KMS-11 (cell line): ENCODE results near the gene MDFIC.

Experiments used
- H2AFZ ChIP-seq: fragments of 200-600 bp; sonication (generic); 2 replicates; pipeline ENCODE4 v1.6.1; 2016; ENCODE audit warnings: antibody characterized with exemption, mixed run types, low read depth
- H3K27ac ChIP-seq: fragments of 200-600 bp; sonication (generic); 2 replicates; pipeline ENCODE4 v1.6.1; 2016; ENCODE audit warnings: mild to moderate bottlenecking, mixed run types
- H3K27me3 ChIP-seq: fragments of 200-600 bp; sonication (generic); 2 replicates; pipeline ENCODE4 v1.6.1; 2017; ENCODE audit warnings: mild to moderate bottlenecking, low read depth, mixed run types, moderate library complexity; ENCODE audit not compliant: insufficient read depth
- H3K36me3 ChIP-seq: fragments of 200-600 bp; sonication (generic); 2 replicates; pipeline ENCODE4 v1.6.1; 2017; ENCODE audit warnings: mild to moderate bottlenecking, mixed run types; ENCODE audit not compliant: insufficient read depth
- H3K4me1 ChIP-seq: fragments of 200-600 bp; sonication (generic); 2 replicates; pipeline ENCODE4 v1.6.1; 2016; ENCODE audit warnings: mild to moderate bottlenecking, low read depth, mixed run types; ENCODE audit not compliant: poor library complexity, severe bottlenecking
- H3K4me2 ChIP-seq: fragments of 200-600 bp; sonication (generic); 2 replicates; pipeline ENCODE4 v1.7.0; 2016; ENCODE audit warnings: mild to moderate bottlenecking, mixed run types
- H3K4me3 ChIP-seq: fragments of 200-600 bp; sonication (generic); IDR thresholded peaks from 2 replicates; pipeline ENCODE4 v1.6.1; 2017; ENCODE audit warnings: low read depth, low read length, mixed read lengths; ENCODE audit not compliant: insufficient read depth
- H3K79me2 ChIP-seq: fragments of 200-600 bp; sonication (generic); 2 replicates; pipeline ENCODE4 v1.6.1; 2016; ENCODE audit warnings: low read depth, mixed run types; ENCODE audit not compliant: insufficient read depth
- H3K9ac ChIP-seq: fragments of 200-600 bp; sonication (generic); 2 replicates; pipeline ENCODE4 v1.6.1; 2016; ENCODE audit warnings: mild to moderate bottlenecking, mixed run types
- H4K20me1 ChIP-seq: fragments of 200-600 bp; sonication (generic); 2 replicates; pipeline ENCODE4 v1.6.1; 2016; ENCODE audit warnings: mild to moderate bottlenecking, mixed run types; ENCODE audit not compliant: insufficient read depth
- TF ChIP-seq, protein P1 (sequence below): fragments of 200-600 bp; sonication (generic); conservative IDR thresholded peaks from 2 replicates; pipeline ENCODE4 v1.6.1; 2017; ENCODE audit warnings: low read depth, mild to moderate bottlenecking, antibody characterized with exemption, low read length, moderate library complexity, mixed read lengths

Gene MDFIC

GRCh38 chr7:115044224-115044623, 122.3 kb downstream of the MDFIC start:
- TF ChIP-seq, protein P1, sequence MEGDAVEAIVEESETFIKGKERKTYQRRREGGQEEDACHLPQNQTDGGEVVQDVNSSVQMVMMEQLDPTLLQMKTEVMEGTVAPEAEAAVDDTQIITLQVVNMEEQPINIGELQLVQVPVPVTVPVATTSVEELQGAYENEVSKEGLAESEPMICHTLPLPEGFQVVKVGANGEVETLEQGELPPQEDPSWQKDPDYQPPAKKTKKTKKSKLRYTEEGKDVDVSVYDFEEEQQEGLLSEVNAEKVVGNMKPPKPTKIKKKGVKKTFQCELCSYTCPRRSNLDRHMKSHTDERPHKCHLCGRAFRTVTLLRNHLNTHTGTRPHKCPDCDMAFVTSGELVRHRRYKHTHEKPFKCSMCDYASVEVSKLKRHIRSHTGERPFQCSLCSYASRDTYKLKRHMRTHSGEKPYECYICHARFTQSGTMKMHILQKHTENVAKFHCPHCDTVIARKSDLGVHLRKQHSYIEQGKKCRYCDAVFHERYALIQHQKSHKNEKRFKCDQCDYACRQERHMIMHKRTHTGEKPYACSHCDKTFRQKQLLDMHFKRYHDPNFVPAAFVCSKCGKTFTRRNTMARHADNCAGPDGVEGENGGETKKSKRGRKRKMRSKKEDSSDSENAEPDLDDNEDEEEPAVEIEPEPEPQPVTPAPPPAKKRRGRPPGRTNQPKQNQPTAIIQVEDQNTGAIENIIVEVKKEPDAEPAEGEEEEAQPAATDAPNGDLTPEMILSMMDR, result no peak
- no peaks in the 10 kb centered on the region for H3K36me3 ChIP-seq

GRCh38 chr7:115047958-115048720, 126.2 kb downstream of the MDFIC start:
- Histone ChIP-seq H3K79me2 (no peaks in the 10 kb centered on the region), H3K4me3 (no peak overlapping the region), H2AFZ (no peak overlapping the region), H3K4me1 (peaks cover 8% of the 10 kb centered on the region), H3K27me3 (no peaks in the 10 kb centered on the region), H3K27ac (no peak overlapping the region), H4K20me1 (no peaks in the 10 kb centered on the region), H3K4me2 (no peak overlapping the region), H3K36me3 (no peaks in the 10 kb centered on the region), H3K9ac (no peak overlapping the region)
- TF ChIP-seq, protein P1, result no peak

More at GRCh38 chr7:115044224-115044623, 122.3 kb downstream of the MDFIC start:
- H3K4me1 ChIP-seq, result peaks cover 8% of the 10 kb centered on the region
- no peaks in the 10 kb centered on the region for H3K27me3 ChIP-seq
- no peaks in the 10 kb centered on the region for H3K79me2 ChIP-seq
- H3K27ac ChIP-seq, result no peak overlapping the region
- H3K4me3 ChIP-seq, result no peak overlapping the region
- H3K9ac ChIP-seq, result no peak overlapping the region
- no peak overlapping the region for H3K4me2 ChIP-seq
- H2AFZ ChIP-seq, result no peak overlapping the region
- no peaks in the 10 kb centered on the region for H4K20me1 ChIP-seq

DNA sequence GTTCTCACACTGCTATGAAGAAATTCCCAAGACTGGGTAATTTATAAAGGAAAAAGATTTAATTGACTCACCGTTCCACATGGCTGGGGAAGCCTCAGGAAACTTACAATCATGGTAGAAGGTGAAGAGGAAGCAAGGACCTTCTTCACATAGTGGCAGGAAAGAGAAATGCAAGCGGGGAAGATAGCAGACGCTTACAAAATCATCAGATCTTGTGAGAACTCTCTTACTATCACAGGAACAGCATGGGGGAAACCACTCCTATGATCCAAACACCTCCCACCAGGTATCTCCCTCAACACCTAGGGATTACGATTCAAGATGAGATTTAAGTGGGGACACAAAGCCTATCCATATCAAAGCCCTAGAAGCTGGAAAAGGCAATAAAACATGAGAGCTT, 130.8 kb downstream of the MDFIC start:
- no peaks in the 10 kb centered on the region for H4K20me1 ChIP-seq
- H3K27ac ChIP-seq, result no peak overlapping the region
- TF ChIP-seq, protein P1, result no peak
- no peak overlapping the region for H3K4me3 ChIP-seq
- H3K4me2 ChIP-seq, result no peak overlapping the region
- H3K36me3 ChIP-seq, result no peaks in the 10 kb centered on the region
- no peaks in the 10 kb centered on the region for H3K27me3 ChIP-seq
- H3K4me1 ChIP-seq, result no peaks in the 10 kb centered on the region
- H3K79me2 ChIP-seq, result no peaks in the 10 kb centered on the region
- no peak overlapping the region for H2AFZ ChIP-seq
- no peak overlapping the region for H3K9ac ChIP-seq

- no peaks in the 10 kb centered on the region for H3K36me3 ChIP-seq
- no peak overlapping the region for H2AFZ ChIP-seq
- no peak overlapping the region for H3K27ac ChIP-seq
- TF ChIP-seq, protein P1, result no peak
- no peak overlapping the region for H3K9ac ChIP-seq
- no peaks in the 10 kb centered on the region for H4K20me1 ChIP-seq
- no peak overlapping the region for H3K4me2 ChIP-seq
- no peaks in the 10 kb centered on the region for H3K4me1 ChIP-seq
- H3K79me2 ChIP-seq, result no peaks in the 10 kb centered on the region
- H3K4me3 ChIP-seq, result no peak overlapping the region
- H3K27me3 ChIP-seq, result no peaks in the 10 kb centered on the region
These were observed 132.7 kb downstream of the MDFIC start for GRCh38 chr7:115054478-115055065.
